Activated naive CD8-positive, alpha-beta T cell (primary cell): ENCODE data around the gene BMPR1B.

Source experiments
- H3K27ac Mint-ChIP-seq: one replicate; pipeline ENCODE4 v1.8.0; 2021; ENCODE audit warnings: mixed read lengths
- H3K27me3 Mint-ChIP-seq: one replicate; pipeline ENCODE4 v1.8.0; 2021; ENCODE audit warnings: mixed read lengths
- H3K36me3 Mint-ChIP-seq: one replicate; pipeline ENCODE4 v1.8.0; 2021; ENCODE audit warnings: mixed read lengths
- H3K4me1 Mint-ChIP-seq: one replicate; pipeline ENCODE4 v1.8.0; 2021; ENCODE audit warnings: low read depth, mixed read lengths
- H3K4me3 Mint-ChIP-seq: one replicate; pipeline ENCODE4 v1.8.0; 2021; ENCODE audit warnings: mild to moderate bottlenecking, mixed read lengths
- H3K9me3 Mint-ChIP-seq: one replicate; pipeline ENCODE4 v1.8.0; 2021; ENCODE audit warnings: low read depth, mixed read lengths

BMPR1B gene

GRCh38 chr4:94931626-94932025 is 173.9 kb downstream of the BMPR1B start:
- no peaks in the 10 kb centered on the region for H3K9me3 Mint-ChIP-seq
- H3K4me3 Mint-ChIP-seq, result no peak overlapping the region
- H3K27me3 Mint-ChIP-seq, result peaks cover 1% of the 10 kb centered on the region
- H3K27ac Mint-ChIP-seq, result no peak overlapping the region
- no peaks in the 10 kb centered on the region for H3K4me1 Mint-ChIP-seq
- no peaks in the 10 kb centered on the region for H3K36me3 Mint-ChIP-seq

DNA sequence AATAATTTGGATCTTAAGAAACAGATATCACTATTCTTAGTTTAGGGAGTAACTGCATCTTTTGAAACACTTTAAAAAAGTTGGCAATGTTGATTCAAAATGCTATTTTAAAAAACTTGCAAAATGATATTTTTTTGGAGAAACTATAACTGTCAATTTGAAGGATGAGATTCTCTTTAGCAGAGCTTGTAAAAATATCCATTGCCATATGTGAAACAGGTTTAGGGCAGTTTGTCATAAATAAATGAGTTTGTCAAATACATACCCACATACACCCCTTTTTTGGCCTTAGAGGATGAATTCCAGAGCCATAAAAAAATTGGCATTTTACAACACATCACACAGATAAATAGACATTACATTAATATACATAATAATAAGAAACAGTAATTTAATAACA is 174.6 kb downstream of the BMPR1B start:
- H3K27ac Mint-ChIP-seq, result no peak overlapping the region
- H3K4me3 Mint-ChIP-seq, result no peak overlapping the region
- peaks cover 1% of the 10 kb centered on the region for H3K27me3 Mint-ChIP-seq
- no peaks in the 10 kb centered on the region for H3K9me3 Mint-ChIP-seq
- no peaks in the 10 kb centered on the region for H3K4me1 Mint-ChIP-seq
- no peaks in the 10 kb centered on the region for H3K36me3 Mint-ChIP-seq

GRCh38 chr4:94933799-94934198 is 176.0 kb downstream of the BMPR1B start:
- no peak overlapping the region for H3K4me3 Mint-ChIP-seq

DNA sequence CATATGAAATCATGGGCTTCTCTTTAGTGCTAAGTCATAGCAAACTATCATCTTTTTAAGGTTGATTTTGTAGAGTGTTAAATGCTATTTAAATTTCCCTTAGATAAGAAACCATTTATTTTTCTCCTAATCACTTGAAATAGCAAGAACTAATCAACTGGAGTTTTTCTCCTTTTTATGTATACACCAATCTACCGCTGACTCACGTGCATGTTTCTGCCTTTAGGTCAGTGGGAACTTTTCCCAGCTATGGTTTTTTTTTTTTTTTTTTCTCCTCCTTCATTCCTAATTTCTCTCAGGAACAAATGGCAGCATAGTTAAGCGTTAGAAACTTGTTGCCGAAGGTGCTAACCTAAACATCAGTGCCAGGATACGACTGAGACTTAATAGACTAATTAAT is 176.4 kb downstream of the BMPR1B start:
- Mint-ChIP-seq H3K27me3 (peaks cover 1% of the 10 kb centered on the region), H3K9me3 (no peaks in the 10 kb centered on the region), H3K36me3 (no peaks in the 10 kb centered on the region), H3K4me3 (no peak overlapping the region), H3K27ac (no peak overlapping the region), H3K4me1 (no peaks in the 10 kb centered on the region)

More at GRCh38 chr4:94933799-94934198, 176.0 kb downstream of the BMPR1B start:
- H3K4me1 Mint-ChIP-seq, result no peaks in the 10 kb centered on the region
- no peaks in the 10 kb centered on the region for H3K9me3 Mint-ChIP-seq
- H3K27me3 Mint-ChIP-seq, result peaks cover 1% of the 10 kb centered on the region
- no peaks in the 10 kb centered on the region for H3K36me3 Mint-ChIP-seq
- no peak overlapping the region for H3K27ac Mint-ChIP-seq

DNA sequence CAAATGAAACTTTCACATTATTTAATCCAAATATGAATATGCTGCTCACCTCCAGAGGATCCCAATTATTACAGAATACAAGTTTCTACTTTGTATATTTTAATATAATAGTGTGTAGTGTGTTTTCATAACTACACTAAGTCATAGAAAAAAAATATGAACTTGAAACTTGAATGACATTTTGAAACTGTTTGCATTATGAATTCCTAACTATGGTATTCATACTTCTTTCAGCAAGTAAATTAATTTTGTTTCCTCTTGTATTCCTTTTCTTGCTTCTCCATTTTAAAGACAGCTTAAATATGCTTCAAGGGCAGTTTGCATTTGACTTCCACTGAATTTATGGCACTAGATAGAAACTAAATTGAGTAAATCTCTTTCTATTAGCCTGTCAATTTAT is 177.1 kb downstream of the BMPR1B start:
- Mint-ChIP-seq H3K4me1 (no peaks in the 10 kb centered on the region), H3K27me3 (peaks cover 1% of the 10 kb centered on the region), H3K9me3 (no peaks in the 10 kb centered on the region), H3K4me3 (no peak overlapping the region), H3K36me3 (no peaks in the 10 kb centered on the region), H3K27ac (no peak overlapping the region)

- Mint-ChIP-seq H3K4me3 (no peak overlapping the region), H3K27ac (no peak overlapping the region), H3K4me1 (no peaks in the 10 kb centered on the region), H3K27me3 (peaks cover 1% of the 10 kb centered on the region), H3K36me3 (no peaks in the 10 kb centered on the region), H3K9me3 (no peaks in the 10 kb centered on the region)
Observed at GRCh38 chr4:94936854-94937253, 179.1 kb downstream of the BMPR1B start.

DNA sequence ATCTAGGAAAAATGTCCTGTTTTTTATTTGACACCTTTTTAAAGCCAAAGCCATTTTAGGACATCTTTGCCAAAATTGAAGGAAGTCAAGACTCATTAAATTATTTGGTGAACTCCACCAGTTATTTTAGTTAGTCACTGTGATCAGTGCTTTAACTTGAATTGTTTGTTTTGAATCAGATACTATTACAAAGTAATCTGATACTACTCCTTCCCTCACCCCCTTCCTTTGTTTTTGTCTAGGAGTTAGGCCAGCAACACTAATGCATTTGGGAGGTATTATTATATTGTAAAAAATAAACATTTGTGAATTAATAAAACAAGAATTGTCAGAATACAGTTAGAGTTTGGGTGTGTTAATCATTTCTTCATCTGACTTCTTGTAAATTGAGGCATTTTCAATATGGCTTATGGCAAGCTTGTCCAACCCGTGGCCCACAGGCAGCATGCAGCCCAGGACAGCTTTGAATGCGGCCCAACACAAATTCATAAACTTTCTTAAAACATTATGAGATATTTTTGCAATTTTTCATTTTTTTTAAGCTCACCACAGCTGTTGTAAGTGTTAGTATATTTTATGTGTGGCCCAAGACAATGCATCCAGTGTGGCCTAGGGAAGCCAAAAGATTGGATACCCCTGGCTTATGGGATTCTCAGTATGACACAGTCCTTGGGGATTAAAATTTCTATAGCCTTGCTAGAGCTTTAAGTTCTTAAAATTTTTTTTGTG is 182.2 kb downstream of the BMPR1B start:
- peaks cover 2% of the 10 kb centered on the region for H3K27me3 Mint-ChIP-seq

DNA sequence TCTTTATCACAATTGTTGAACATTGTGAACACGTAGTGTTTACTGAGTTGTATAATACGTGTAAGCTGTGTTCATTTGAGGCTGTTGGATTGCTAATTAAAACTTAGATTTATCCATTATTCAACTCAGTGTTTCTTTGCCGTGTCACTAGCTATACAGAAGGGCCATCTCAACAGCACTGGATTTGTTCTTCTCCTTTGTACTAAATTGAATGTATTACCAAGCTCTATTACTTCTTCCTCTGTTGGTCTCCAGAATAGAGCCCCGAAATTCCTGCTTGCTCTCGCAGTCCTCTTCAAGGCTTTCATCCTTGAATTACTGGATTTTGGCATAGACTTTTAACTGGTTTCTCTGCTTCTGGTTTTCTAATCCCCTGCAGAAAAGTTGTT is 182.8 kb downstream of the BMPR1B start:
- Mint-ChIP-seq H3K27me3 (peaks cover 2% of the 10 kb centered on the region), H3K4me3 (no peak overlapping the region)

More for the DNA sequence above, 182.2 kb downstream of the BMPR1B start:
- H3K4me3 Mint-ChIP-seq, result no peak overlapping the region
- H3K36me3 Mint-ChIP-seq, result no peaks in the 10 kb centered on the region
- H3K4me1 Mint-ChIP-seq, result no peaks in the 10 kb centered on the region
- no peaks in the 10 kb centered on the region for H3K9me3 Mint-ChIP-seq
- H3K27ac Mint-ChIP-seq, result no peak overlapping the region

GRCh38 chr4:94941706-94942105 is 184.0 kb downstream of the BMPR1B start:
- H3K4me3 Mint-ChIP-seq, result no peak overlapping the region
- no peaks in the 10 kb centered on the region for H3K9me3 Mint-ChIP-seq
- no peaks in the 10 kb centered on the region for H3K4me1 Mint-ChIP-seq
- H3K27me3 Mint-ChIP-seq, result peaks cover 2% of the 10 kb centered on the region
- H3K27ac Mint-ChIP-seq, result no peak overlapping the region
- no peaks in the 10 kb centered on the region for H3K36me3 Mint-ChIP-seq

More for the DNA sequence above, 182.8 kb downstream of the BMPR1B start:
- Mint-ChIP-seq H3K9me3 (no peaks in the 10 kb centered on the region), H3K27ac (no peak overlapping the region), H3K4me1 (no peaks in the 10 kb centered on the region), H3K36me3 (no peaks in the 10 kb centered on the region)

DNA sequence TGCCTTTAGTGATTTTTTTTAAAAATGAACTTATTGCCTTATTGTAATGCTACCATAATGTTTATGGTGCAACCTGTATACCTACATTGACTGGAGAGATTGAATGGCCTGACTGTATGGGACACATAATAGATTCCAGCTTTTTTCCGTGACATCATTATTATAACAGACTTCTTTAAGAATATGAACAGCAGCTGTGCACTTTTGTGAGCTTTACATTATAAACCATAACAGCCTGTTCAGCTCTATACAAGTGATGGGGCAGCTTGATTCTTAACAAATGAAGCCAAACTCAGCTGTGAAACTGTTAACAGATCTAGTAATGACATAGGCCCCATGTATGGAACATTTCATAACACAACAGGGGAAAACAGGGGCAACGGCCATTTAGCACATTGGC is 187.0 kb downstream of the BMPR1B start:
- Mint-ChIP-seq H3K4me3 (no peak overlapping the region), H3K4me1 (no peaks in the 10 kb centered on the region), H3K9me3 (no peaks in the 10 kb centered on the region), H3K36me3 (no peaks in the 10 kb centered on the region), H3K27ac (no peak overlapping the region), H3K27me3 (peaks cover 2% of the 10 kb centered on the region)

DNA sequence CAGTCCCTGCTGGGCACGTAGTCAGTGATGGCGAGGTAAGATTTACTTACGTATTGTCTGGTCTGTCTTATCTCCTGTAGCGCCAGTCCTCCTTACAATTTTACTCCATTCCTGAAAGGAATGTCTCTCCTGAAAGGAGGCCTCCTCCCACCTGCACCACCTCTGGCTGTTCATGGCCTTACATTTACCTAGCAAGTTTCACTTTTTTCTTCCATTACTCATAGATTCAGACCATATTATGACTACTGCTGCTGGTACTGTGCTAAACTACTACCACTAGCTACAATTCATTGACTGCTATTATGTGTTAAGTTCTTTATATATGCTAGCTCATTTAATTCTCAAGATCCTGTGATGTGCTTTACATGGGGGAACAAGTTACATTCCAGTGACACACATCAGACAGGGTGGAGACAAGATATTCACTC is 189.9 kb downstream of the BMPR1B start:
- Mint-ChIP-seq H3K27me3 (peaks cover 3% of the 10 kb centered on the region), H3K4me1 (no peaks in the 10 kb centered on the region), H3K4me3 (no peak overlapping the region), H3K27ac (no peak overlapping the region), H3K36me3 (no peaks in the 10 kb centered on the region), H3K9me3 (no peaks in the 10 kb centered on the region)

- Mint-ChIP-seq H3K27me3 (peaks cover 5% of the 10 kb centered on the region), H3K36me3 (no peaks in the 10 kb centered on the region), H3K4me1 (no peaks in the 10 kb centered on the region), H3K9me3 (no peaks in the 10 kb centered on the region), H3K4me3 (no peak overlapping the region), H3K27ac (no peak overlapping the region)
Observed at GRCh38 chr4:94954251-94954650, 196.5 kb downstream of the BMPR1B start.

DNA sequence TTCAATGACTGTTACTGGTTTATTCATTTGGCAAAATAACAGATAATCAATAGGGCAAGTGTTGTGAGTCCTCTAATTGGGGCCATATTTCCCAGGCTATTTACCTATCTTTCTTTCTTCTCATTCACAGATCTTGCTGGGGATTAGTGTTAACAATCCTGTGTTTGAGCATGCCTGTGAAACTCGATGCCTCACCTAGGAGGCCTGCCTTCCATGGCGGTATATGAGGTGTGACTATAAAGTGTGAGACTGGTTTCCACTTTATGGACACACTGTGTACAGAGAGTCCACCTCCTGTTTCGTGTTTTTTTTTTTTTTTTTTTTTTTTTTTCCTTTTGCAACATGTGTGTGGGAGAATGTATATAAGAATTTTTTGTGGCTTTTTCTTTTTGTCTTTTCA is 199.3 kb downstream of the BMPR1B start:
- Mint-ChIP-seq H3K4me3 (no peak overlapping the region), H3K9me3 (no peaks in the 10 kb centered on the region), H3K4me1 (no peaks in the 10 kb centered on the region)

GRCh38 chr4:94959307-94959706 is 201.6 kb downstream of the BMPR1B start:
- no peaks in the 10 kb centered on the region for H3K4me1 Mint-ChIP-seq
- no peak overlapping the region for H3K4me3 Mint-ChIP-seq
- peaks cover 5% of the 10 kb centered on the region for H3K27me3 Mint-ChIP-seq
- no peaks in the 10 kb centered on the region for H3K36me3 Mint-ChIP-seq
- H3K9me3 Mint-ChIP-seq, result peaks cover 7% of the 10 kb centered on the region
- H3K27ac Mint-ChIP-seq, result no peak overlapping the region

More for the DNA sequence above, 199.3 kb downstream of the BMPR1B start:
- H3K36me3 Mint-ChIP-seq, result no peaks in the 10 kb centered on the region
- no peak overlapping the region for H3K27ac Mint-ChIP-seq
- H3K27me3 Mint-ChIP-seq, result peaks cover 5% of the 10 kb centered on the region

- no peaks in the 10 kb centered on the region for H3K4me1 Mint-ChIP-seq
- no peak overlapping the region for H3K4me3 Mint-ChIP-seq
- peaks cover 1% of the 10 kb centered on the region for H3K27me3 Mint-ChIP-seq
- H3K36me3 Mint-ChIP-seq, result no peaks in the 10 kb centered on the region
- no peak overlapping the region for H3K27ac Mint-ChIP-seq
- H3K9me3 Mint-ChIP-seq, result peaks cover 7% of the 10 kb centered on the region
Observed at GRCh38 chr4:94960708-94961107, 203.0 kb downstream of the BMPR1B start.

GRCh38 chr4:94961420-94961819 is 203.7 kb downstream of the BMPR1B start:
- Mint-ChIP-seq H3K9me3 (peaks cover 7% of the 10 kb centered on the region), H3K36me3 (no peaks in the 10 kb centered on the region), H3K4me3 (no peak overlapping the region), H3K4me1 (no peaks in the 10 kb centered on the region), H3K27ac (no peak overlapping the region), H3K27me3 (peaks cover 1% of the 10 kb centered on the region)
